HG03439 (cell line): ENCODE data around the gene ADAT3.
"Not testable (repeated sequence)": the region's sequence is repeated elsewhere in the genome, so short reads cannot be mapped to it uniquely, and the experiment has no call there.

Experiments
- ATAC-seq: cut with Tn5 transposase; IDR thresholded peaks from one replicate; pipeline ENCODE4 v1.9.1; 2021; ENCODE audit warnings: mild to moderate bottlenecking, moderate library complexity; ENCODE audit not compliant: unreplicated experiment

Gene ADAT3

GRCh38 chr19:1882786-1883692 is 22.2 kb upstream of the ADAT3 start:
- no peak for ATAC-seq

GRCh38 chr19:1883784-1884183 is 21.4 kb upstream of the ADAT3 start:
- ATAC-seq, result no peak

GRCh38 chr19:1884291-1884718 is 20.9 kb upstream of the ADAT3 start:
- ATAC-seq, result no peak

GRCh38 chr19:1884719-1885334 is 20.4 kb upstream of the ADAT3 start:
- no peak for ATAC-seq

- peak; percentile 70 for ATAC-seq
These were observed 19.6 kb upstream of the ADAT3 start, which contains the start of gene ABHD17A for GRCh38 chr19:1885398-1886119. TSS of gene ABHD17A (minus strand) at chr19:1885496. CDS start at chr19:1881566, 3,930 bp downstream.

- not testable (repeated sequence) for ATAC-seq
These were observed 18.8 kb upstream of the ADAT3 start for GRCh38 chr19:1886360-1886759.

- no peak for ATAC-seq
These were observed 16.8 kb upstream of the ADAT3 start for GRCh38 chr19:1888385-1888784.

- no peak for ATAC-seq
These were observed 15.3 kb upstream of the ADAT3 start for GRCh38 chr19:1889907-1890306.

GRCh38 chr19:1893791-1894190 is 11.4 kb upstream of the ADAT3 start:
- no peak for ATAC-seq

GRCh38 chr19:1896508-1896907 is 8.7 kb upstream of the ADAT3 start:
- no peak for ATAC-seq

- ATAC-seq, result no peak
These were observed 3.2 kb upstream of the ADAT3 start for GRCh38 chr19:1901940-1902404.

GRCh38 chr19:1902923-1903322 is 2.3 kb upstream of the ADAT3 start:
- ATAC-seq, result no peak

- peak; percentile 13 for ATAC-seq
These were observed 414 bp upstream of the ADAT3 start for GRCh38 chr19:1904860-1905109.

GRCh38 chr19:1905863-1906375 is 720 bp downstream of the ADAT3 start:
- ATAC-seq, result no peak

GRCh38 chr19:1906985-1907562 is 1.9 kb downstream of the ADAT3 start:
- ATAC-seq, result no peak

- no peak for ATAC-seq
These were observed 2.6 kb downstream of the ADAT3 start for GRCh38 chr19:1907563-1908363.

- ATAC-seq, result no peak
These were observed 3.1 kb downstream of the ADAT3 start for GRCh38 chr19:1908364-1908678.

GRCh38 chr19:1909761-1910080 is 4.5 kb downstream of the ADAT3 start:
- no peak for ATAC-seq

GRCh38 chr19:1910177-1910576 is 5.0 kb downstream of the ADAT3 start:
- ATAC-seq, result no peak

- no peak for ATAC-seq
These were observed 5.9 kb downstream of the ADAT3 start for GRCh38 chr19:1911098-1911497.

GRCh38 chr19:1911995-1912394 is 6.8 kb downstream of the ADAT3 start:
- no peak for ATAC-seq
